BLaER1 (cell line): ENCODE results near the gene APPL2.
A peak's percentile ranks its signal among the peaks of the same experiment; 100 is the strongest.

Experiments
- H3K27ac ChIP-seq: shearing (Covaris generic); formaldehyde crosslinking; 2 replicates; pipeline ENCODE4 v1.8.1; 2022
- H3K27me3 ChIP-seq: shearing (Covaris generic); formaldehyde crosslinking; 2 replicates; pipeline ENCODE4 v1.8.1; 2022
- H3K36me3 ChIP-seq: shearing (Covaris generic); formaldehyde crosslinking; 2 replicates; pipeline ENCODE4 v1.8.1; 2022
- H3K4me1 ChIP-seq: shearing (Covaris generic); formaldehyde crosslinking; 2 replicates; pipeline ENCODE4 v1.8.1; 2022
- H3K4me2 ChIP-seq: shearing (Covaris generic); formaldehyde crosslinking; 2 replicates; pipeline ENCODE4 v1.8.1; 2022
- H3K4me3 ChIP-seq: shearing (Covaris generic); formaldehyde crosslinking; 2 replicates; pipeline ENCODE4 v1.8.1; 2022
- H3K9ac ChIP-seq: shearing (Covaris generic); formaldehyde crosslinking; 2 replicates; pipeline ENCODE4 v1.8.1; 2022
- H3K9me3 ChIP-seq: shearing (Covaris generic); formaldehyde crosslinking; 2 replicates; pipeline ENCODE4 v1.8.1; 2022
- H4K20me1 ChIP-seq: shearing (Covaris generic); formaldehyde crosslinking; 2 replicates; pipeline ENCODE4 v1.8.1; 2022
- Cebpa-rat ChIP-seq: shearing (Covaris generic); IDR thresholded peaks from 2 replicates; pipeline ENCODE4 v1.8.1; 2022

Gene APPL2, protein sequence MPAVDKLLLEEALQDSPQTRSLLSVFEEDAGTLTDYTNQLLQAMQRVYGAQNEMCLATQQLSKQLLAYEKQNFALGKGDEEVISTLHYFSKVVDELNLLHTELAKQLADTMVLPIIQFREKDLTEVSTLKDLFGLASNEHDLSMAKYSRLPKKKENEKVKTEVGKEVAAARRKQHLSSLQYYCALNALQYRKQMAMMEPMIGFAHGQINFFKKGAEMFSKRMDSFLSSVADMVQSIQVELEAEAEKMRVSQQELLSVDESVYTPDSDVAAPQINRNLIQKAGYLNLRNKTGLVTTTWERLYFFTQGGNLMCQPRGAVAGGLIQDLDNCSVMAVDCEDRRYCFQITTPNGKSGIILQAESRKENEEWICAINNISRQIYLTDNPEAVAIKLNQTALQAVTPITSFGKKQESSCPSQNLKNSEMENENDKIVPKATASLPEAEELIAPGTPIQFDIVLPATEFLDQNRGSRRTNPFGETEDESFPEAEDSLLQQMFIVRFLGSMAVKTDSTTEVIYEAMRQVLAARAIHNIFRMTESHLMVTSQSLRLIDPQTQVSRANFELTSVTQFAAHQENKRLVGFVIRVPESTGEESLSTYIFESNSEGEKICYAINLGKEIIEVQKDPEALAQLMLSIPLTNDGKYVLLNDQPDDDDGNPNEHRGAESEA

DNA sequence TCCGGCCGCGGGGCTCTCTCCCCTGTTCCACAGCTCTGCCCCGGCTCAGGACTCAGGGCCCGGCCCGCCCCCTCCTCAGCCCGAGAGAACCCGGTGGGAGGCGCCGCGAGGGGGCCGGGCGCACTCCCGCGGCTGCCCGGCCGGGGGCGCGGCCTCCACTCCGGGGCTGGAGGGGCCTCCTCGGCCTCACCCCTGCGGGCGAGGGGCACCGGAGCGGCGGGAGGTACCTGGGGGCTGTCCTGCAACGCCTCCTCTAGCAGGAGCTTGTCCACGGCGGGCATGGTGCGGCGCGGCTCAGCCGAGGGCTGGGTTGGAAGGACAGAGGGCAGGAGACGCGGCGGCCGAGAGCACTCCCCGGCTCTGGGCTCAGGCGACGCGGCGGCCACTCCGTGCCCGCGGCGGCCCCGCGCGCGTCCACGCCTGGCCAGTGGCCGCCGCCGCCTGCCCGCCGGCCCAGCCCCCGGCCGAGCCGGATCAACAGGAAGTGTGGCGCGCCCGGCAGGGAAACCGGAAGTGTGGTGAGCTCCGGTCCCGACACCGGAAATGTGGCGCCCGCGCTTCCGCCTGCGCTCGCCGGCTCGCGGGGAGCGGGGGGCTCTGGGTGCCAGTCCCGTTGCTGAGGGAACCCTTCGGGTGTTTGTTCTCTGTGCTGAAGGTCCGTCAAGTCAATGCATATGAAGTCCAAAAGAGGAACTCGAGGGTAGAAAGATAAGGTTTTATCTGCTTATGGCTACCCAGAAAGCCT lies at the start of gene APPL2:
Gene APPL2, minus strand, starts transcription at position 443 of the 745 bp plus-strand sequence. Its CDS starts 162 bp downstream, at position 281.
- H3K4me2 ChIP-seq = peak within 1 kb of the TSS; percentile 95

DNA sequence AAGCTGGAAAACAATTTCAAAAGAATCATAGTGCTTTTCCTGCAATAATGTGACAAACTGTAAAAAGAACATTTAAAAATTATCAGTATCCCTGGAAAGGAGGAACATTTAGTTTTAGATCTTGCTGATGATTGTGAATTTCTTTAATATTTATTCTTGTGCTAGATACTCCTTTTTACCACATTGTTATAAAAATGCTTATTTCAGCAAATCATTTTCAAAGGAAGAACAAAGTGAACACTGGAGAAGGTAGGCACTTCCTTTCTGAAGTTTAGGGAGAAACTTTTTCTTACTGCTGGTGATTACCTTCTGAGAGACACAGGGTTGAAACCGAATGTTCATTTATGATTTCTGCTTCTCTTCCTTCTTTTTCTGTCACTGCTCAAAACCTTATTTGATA lies 49.4 kb upstream of the APPL2 start:
- no peaks in the 10 kb centered on the region for H3K27me3 ChIP-seq
- no peak for TF ChIP-seq Cebpa-rat
- no peak overlapping the region for H3K9ac ChIP-seq
- no peak overlapping the region for H3K27ac ChIP-seq
- H3K4me3 ChIP-seq = no peak overlapping the region
- H4K20me1 ChIP-seq = no peaks in the 10 kb centered on the region
- no peaks in the 10 kb centered on the region for H3K36me3 ChIP-seq
- H3K4me1 ChIP-seq = no peaks in the 10 kb centered on the region
- no peak overlapping the region for H3K4me2 ChIP-seq
- H3K9me3 ChIP-seq = no peaks in the 10 kb centered on the region; the same call in 1 of the 2 replicates

More for the DNA sequence above, at the start of gene APPL2:
- Histone ChIP-seq H3K4me3 (peak within 1 kb of the TSS; percentile 81), H3K9ac (peak within 1 kb of the TSS; percentile 87), H3K9me3 (no peaks in the 10 kb centered on the region), H4K20me1 (no peaks in the 10 kb centered on the region), H3K27me3 (no peaks in the 10 kb centered on the region), H3K36me3 (peaks cover 15% of the 10 kb centered on the region; the same call in 1 of the 2 replicates), H3K4me1 (peaks cover 46% of the 10 kb centered on the region), H3K27ac (peak within 1 kb of the TSS; percentile 94)
- no peak for TF ChIP-seq Cebpa-rat

DNA sequence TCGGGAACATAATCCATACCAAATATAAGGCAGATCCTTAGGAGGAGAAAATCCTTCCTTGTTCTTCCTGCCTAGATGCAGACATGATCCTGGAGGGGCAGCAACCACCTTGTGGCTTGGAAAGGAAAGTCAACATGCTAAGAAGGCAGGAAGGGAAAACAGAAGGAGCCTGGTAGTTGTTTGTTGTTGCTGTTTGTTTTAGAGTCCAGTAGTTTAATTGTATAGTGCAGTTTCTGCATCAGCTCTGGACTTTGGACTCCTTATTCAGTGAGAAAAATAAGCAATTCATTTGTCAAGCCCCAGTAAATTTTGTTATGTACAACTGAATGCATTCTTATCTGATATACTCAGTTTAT lies 45.7 kb upstream of the APPL2 start:
- Histone ChIP-seq H3K9ac (no peak overlapping the region), H3K4me1 (no peaks in the 10 kb centered on the region), H3K27me3 (no peaks in the 10 kb centered on the region), H3K9me3 (no peaks in the 10 kb centered on the region), H3K36me3 (no peaks in the 10 kb centered on the region), H4K20me1 (no peaks in the 10 kb centered on the region), H3K27ac (no peak overlapping the region), H3K4me3 (no peak overlapping the region), H3K4me2 (no peak overlapping the region)
- no peak for TF ChIP-seq Cebpa-rat

DNA sequence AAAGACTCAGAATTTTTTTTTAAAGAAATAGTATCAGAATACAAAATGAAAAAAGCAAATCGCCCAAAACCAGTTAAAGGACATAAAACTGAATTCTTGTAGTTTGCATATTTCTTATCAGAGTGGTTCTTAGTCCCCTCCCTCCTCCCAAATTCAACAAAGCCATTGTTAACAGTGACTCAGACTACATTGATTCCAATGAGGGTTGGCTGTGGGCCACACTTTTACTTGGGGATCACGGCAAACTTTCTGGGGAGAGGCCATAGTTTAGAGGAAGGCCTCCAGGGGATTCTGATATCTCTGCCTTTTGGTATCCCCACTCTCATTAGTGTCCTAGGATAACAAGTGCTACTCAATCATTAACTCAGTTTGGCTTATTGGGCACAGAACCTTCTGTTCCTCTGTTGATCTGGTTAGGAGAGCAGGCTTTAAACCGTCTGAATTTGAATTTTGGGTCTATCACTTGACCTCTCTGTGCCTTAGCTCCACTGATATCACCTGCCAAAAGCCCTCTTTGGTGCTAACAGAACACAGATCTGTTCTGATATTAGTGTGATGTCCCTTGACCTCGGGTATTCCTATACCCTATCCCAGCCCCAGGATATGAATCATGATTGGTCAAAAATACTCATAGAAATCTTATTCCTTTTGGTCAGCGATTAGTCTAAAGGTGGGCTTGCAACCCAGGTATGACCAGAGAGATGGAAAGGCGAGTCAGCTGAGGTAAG lies 45.2 kb upstream of the APPL2 start:
- TF ChIP-seq Cebpa-rat = no peak
- H3K36me3 ChIP-seq = no peaks in the 10 kb centered on the region
- no peaks in the 10 kb centered on the region for H3K9me3 ChIP-seq
- no peak overlapping the region for H3K4me3 ChIP-seq
- H3K4me2 ChIP-seq = no peak overlapping the region
- H3K4me1 ChIP-seq = no peaks in the 10 kb centered on the region
- no peak overlapping the region for H3K27ac ChIP-seq
- H3K9ac ChIP-seq = no peak overlapping the region
- H4K20me1 ChIP-seq = no peaks in the 10 kb centered on the region
- no peaks in the 10 kb centered on the region for H3K27me3 ChIP-seq

DNA sequence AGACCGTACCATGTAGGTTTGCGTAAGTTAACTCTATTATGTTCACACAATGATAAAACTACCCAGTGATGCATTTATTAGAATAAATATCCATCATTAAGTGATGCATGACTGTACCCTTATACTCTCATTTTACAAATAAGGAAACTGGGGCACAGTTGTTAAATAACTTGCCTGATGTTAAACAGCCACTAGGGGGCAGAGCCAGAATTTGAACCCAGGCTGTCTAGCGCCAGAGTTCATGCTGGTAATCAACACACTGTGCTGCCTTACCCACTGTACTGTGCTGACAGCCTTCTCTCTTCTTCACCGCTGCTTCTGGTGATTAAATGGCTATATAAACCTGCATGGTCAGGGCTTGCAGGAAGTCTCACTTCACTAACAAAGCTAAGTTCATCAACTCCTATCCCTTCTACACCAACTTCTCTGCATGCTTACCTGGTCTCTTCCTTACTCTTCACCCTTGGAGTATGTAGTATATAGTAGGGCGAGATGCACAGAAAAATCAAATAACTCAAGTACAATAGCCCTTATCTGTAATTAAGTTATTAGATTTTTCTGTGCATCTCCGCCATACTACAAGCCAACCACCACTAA lies 43.6 kb upstream of the APPL2 start:
- no peak overlapping the region for H3K9ac ChIP-seq
- H3K27ac ChIP-seq = no peak overlapping the region
- no peaks in the 10 kb centered on the region for H3K9me3 ChIP-seq
- no peaks in the 10 kb centered on the region for H3K36me3 ChIP-seq
- no peak overlapping the region for H3K4me2 ChIP-seq
- H4K20me1 ChIP-seq = no peaks in the 10 kb centered on the region
- no peaks in the 10 kb centered on the region for H3K27me3 ChIP-seq
- no peak for TF ChIP-seq Cebpa-rat
- H3K4me3 ChIP-seq = no peak overlapping the region
- H3K4me1 ChIP-seq = no peaks in the 10 kb centered on the region

DNA sequence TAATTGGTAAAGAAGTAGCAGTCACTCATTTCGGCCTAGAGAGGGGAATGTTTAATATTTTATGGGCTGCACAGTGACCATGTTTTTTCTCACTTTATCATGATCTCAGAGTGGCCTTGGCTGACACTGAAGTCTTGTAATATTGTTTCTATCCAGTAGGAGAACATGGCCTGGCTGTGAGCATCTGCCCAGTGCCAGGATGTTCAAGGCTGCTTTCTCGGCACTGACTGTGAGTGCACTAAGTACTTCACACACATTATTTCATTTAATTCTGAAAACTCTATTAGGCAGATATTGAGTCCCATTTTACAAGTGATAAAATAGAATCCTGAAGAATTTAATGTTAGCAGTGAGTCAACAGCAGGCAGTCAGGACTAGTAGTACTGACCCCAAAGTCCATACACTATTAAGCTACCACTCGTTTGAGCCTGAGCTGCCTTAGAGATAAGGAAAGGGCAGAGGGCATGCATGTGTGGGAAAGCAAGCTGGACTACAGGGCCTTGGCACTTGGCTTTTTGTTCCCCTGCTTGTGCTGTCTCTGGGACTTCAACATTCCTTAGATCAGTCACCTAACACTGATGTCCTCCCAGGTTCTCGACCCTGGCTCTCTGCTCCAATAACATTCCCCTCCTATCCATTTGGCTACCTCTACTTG lies 42.2 kb upstream of the APPL2 start:
- Histone ChIP-seq H3K27ac (no peak overlapping the region), H4K20me1 (no peaks in the 10 kb centered on the region), H3K4me3 (no peak overlapping the region), H3K9me3 (no peaks in the 10 kb centered on the region), H3K27me3 (no peaks in the 10 kb centered on the region), H3K9ac (no peak overlapping the region), H3K4me2 (no peak overlapping the region), H3K36me3 (no peaks in the 10 kb centered on the region), H3K4me1 (no peaks in the 10 kb centered on the region)
- no peak for TF ChIP-seq Cebpa-rat

DNA sequence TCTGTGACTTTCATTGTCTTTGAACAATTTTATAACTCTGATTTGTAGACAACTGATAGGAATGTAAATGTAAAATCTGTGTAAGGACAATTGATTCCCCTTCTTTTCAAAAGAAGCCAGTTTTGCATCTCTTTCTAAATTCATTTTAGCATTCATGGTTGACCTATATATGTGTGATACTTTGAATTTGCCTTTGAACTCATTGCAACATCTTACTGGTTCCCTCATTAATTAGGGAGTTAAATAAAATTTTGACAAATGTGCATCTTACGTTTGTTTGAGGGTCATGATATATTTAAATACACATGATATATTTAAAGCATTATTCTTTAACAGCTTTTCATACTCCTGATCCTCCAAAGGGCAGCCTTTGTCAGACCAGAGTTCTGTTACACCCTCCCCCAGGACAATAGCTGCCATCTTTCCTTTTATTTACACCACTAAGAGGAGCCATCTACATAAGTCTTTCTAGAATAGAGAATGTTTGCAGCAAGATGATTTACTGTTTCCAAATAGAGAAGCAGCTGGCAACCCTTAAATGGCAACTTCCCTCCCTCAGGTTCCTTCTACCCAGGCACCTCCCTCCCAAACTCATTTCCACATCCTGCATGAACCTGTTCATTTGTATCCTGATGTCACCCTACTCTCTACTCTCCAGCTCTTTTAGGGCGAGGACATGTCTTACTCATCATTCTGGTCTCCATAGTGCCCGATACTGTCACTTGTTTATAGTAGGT lies 40.2 kb upstream of the APPL2 start:
- Histone ChIP-seq H3K4me3 (no peak overlapping the region), H4K20me1 (no peaks in the 10 kb centered on the region), H3K27ac (no peak overlapping the region), H3K9ac (no peak overlapping the region), H3K4me2 (no peak overlapping the region), H3K9me3 (no peaks in the 10 kb centered on the region), H3K36me3 (no peaks in the 10 kb centered on the region), H3K4me1 (no peaks in the 10 kb centered on the region), H3K27me3 (no peaks in the 10 kb centered on the region)
- TF ChIP-seq Cebpa-rat = no peak

DNA sequence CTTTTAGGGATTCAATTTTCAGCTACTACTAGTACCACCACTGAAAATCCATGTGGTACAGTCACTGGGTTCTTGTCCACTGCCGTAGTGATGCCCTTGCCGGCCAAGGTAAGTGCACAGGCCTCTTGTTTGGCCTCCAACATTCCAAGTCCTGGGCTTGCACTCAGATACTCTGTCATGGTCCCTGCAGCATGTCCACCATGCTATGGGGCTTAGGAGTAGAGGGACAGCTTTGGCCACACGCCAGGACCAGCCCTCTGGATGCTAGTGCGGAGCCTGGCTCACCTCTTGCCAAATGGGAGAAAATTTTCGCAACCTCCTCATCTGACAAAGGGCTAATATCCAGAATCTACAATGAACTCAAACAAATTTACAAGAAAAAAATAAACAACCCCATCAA lies 38.6 kb upstream of the APPL2 start:
- Histone ChIP-seq H3K9ac (no peak overlapping the region), H4K20me1 (no peaks in the 10 kb centered on the region), H3K4me1 (no peaks in the 10 kb centered on the region), H3K9me3 (no peaks in the 10 kb centered on the region), H3K36me3 (no peaks in the 10 kb centered on the region), H3K4me2 (no peak overlapping the region), H3K27me3 (no peaks in the 10 kb centered on the region), H3K4me3 (no peak overlapping the region), H3K27ac (no peak overlapping the region)
- TF ChIP-seq Cebpa-rat = no peak
